ENCODE results near the gene CAPRIN1.

Gene CAPRIN1

GRCh38 chr11:34135439-34135838 is 83.9 kb downstream of the CAPRIN1 start:
- TF ChIP-seq REST (IDR thresholded peaks at IDR 0.05; ENCODE audit: insufficient read depth in 1 of 2, low read depth in 2 of 2, low read length in 2 of 2): no peak
- no peak for TF ChIP-seq TAF1 (IDR thresholded peaks at IDR 0.05; ENCODE audit: borderline replicate concordance, insufficient read depth, low read length)
- TF ChIP-seq FOXP2 (optimal IDR thresholded peaks at IDR 0.05; ENCODE audit: borderline replicate concordance, extremely low read depth, extremely low read length, insufficient read depth): no peak
- TF ChIP-seq SIN3A (IDR thresholded peaks at IDR 0.05; ENCODE audit: borderline replicate concordance, insufficient read depth, low read length): no peak
- TF ChIP-seq POLR2AphosphoS5 (IDR thresholded peaks at IDR 0.05; ENCODE audit: low read depth, low read length): no peak

- TF ChIP-seq POLR2AphosphoS5 (IDR thresholded peaks at IDR 0.05; ENCODE audit: low read depth, low read length) (no peak), SIN3A (IDR thresholded peaks at IDR 0.05; ENCODE audit: borderline replicate concordance, insufficient read depth, low read length) (no peak), TAF1 (IDR thresholded peaks at IDR 0.05; ENCODE audit: borderline replicate concordance, insufficient read depth, low read length) (no peak)
These were observed 84.9 kb downstream of the CAPRIN1 start for GRCh38 chr11:34136420-34136819.

- no peak for TF ChIP-seq REST (IDR thresholded peaks at IDR 0.05; ENCODE audit: insufficient read depth in 1 of 2, low read depth in 2 of 2, low read length in 2 of 2)
- TF ChIP-seq TAF1 (IDR thresholded peaks at IDR 0.05; ENCODE audit: borderline replicate concordance, insufficient read depth, low read length): no peak
- no peak for TF ChIP-seq SIN3A (IDR thresholded peaks at IDR 0.05; ENCODE audit: borderline replicate concordance, insufficient read depth, low read length)
- TF ChIP-seq POLR2AphosphoS5 (IDR thresholded peaks at IDR 0.05; ENCODE audit: low read depth, low read length): no peak
- no peak for TF ChIP-seq FOXP2 (optimal IDR thresholded peaks at IDR 0.05; ENCODE audit: borderline replicate concordance, extremely low read depth, extremely low read length, insufficient read depth)
These were observed 87.8 kb downstream of the CAPRIN1 start for GRCh38 chr11:34139346-34139745.

- no peak for TF ChIP-seq TAF1 (IDR thresholded peaks at IDR 0.05; ENCODE audit: borderline replicate concordance, insufficient read depth, low read length)
- no peak for TF ChIP-seq POLR2AphosphoS5 (IDR thresholded peaks at IDR 0.05; ENCODE audit: low read depth, low read length)
- TF ChIP-seq REST (IDR thresholded peaks at IDR 0.05; ENCODE audit: insufficient read depth in 1 of 2, low read depth in 2 of 2, low read length in 2 of 2): no peak
- TF ChIP-seq SIN3A (IDR thresholded peaks at IDR 0.05; ENCODE audit: borderline replicate concordance, insufficient read depth, low read length): no peak
- no peak for TF ChIP-seq FOXP2 (optimal IDR thresholded peaks at IDR 0.05; ENCODE audit: borderline replicate concordance, extremely low read depth, extremely low read length, insufficient read depth)
These were observed 88.6 kb downstream of the CAPRIN1 start for GRCh38 chr11:34140149-34140548.

GRCh38 chr11:34143048-34143447 is 91.5 kb downstream of the CAPRIN1 start:
- no peak for TF ChIP-seq REST (IDR thresholded peaks at IDR 0.05; ENCODE audit: insufficient read depth in 1 of 2, low read depth in 2 of 2, low read length in 2 of 2)
- no peak for TF ChIP-seq SIN3A (IDR thresholded peaks at IDR 0.05; ENCODE audit: borderline replicate concordance, insufficient read depth, low read length)
- TF ChIP-seq FOXP2 (optimal IDR thresholded peaks at IDR 0.05; ENCODE audit: borderline replicate concordance, extremely low read depth, extremely low read length, insufficient read depth): no peak
- TF ChIP-seq POLR2AphosphoS5 (IDR thresholded peaks at IDR 0.05; ENCODE audit: low read depth, low read length): no peak
- TF ChIP-seq TAF1 (IDR thresholded peaks at IDR 0.05; ENCODE audit: borderline replicate concordance, insufficient read depth, low read length): no peak

All from PFSK-1 (cell line).